GM18511 (cell line): ENCODE results near the gene KLF4.
A peak's percentile ranks its signal among the peaks of the same experiment; 100 is the strongest.
"Not testable (repeated sequence)": the region's sequence is repeated elsewhere in the genome, so short reads cannot be mapped to it uniquely, and the experiment has no call there.

Experiments
- ATAC-seq: cut with Tn5 transposase; IDR thresholded peaks from one replicate; pipeline ENCODE4 v1.9.1; 2021; ENCODE audit warnings: mild to moderate bottlenecking, moderate library complexity; ENCODE audit not compliant: unreplicated experiment

The KLF4 gene

GRCh38 chr9:107489687-107490605 is at the start of gene KLF4:
Gene KLF4 (minus strand): TSS chr9:107489769. CDS start chr9:107489172, 597 bp downstream.
- ATAC-seq = peak; percentile 67

GRCh38 chr9:107536462-107536861 is 46.9 kb upstream of the KLF4 start:
- no peak for ATAC-seq

GRCh38 chr9:107534510-107535078 is 45.0 kb upstream of the KLF4 start:
- ATAC-seq = no peak

GRCh38 chr9:107530679-107531078 is 41.1 kb upstream of the KLF4 start:
- ATAC-seq = no peak

- ATAC-seq = no peak
Observed at GRCh38 chr9:107528686-107529085, 39.1 kb upstream of the KLF4 start.

- ATAC-seq = no peak
Observed at GRCh38 chr9:107523539-107523938, 34.0 kb upstream of the KLF4 start.

GRCh38 chr9:107520186-107520585 is 30.6 kb upstream of the KLF4 start:
- no peak for ATAC-seq

GRCh38 chr9:107518037-107518807 is 28.7 kb upstream of the KLF4 start:
- ATAC-seq = no peak

- ATAC-seq = no peak
Observed at GRCh38 chr9:107513464-107514100, 24.0 kb upstream of the KLF4 start.

- no peak for ATAC-seq
Observed at GRCh38 chr9:107504585-107505455, 15.3 kb upstream of the KLF4 start.

GRCh38 chr9:107502464-107502863 is 12.9 kb upstream of the KLF4 start:
- ATAC-seq = no peak

GRCh38 chr9:107500421-107501200 is 11.0 kb upstream of the KLF4 start:
- not testable (repeated sequence) for ATAC-seq

GRCh38 chr9:107496976-107497375 is 7.4 kb upstream of the KLF4 start:
- ATAC-seq = no peak

- ATAC-seq = no peak
Observed at GRCh38 chr9:107492381-107492970, 2.9 kb upstream of the KLF4 start.

GRCh38 chr9:107491081-107492053 is 1.8 kb upstream of the KLF4 start:
- ATAC-seq = no peak

GRCh38 chr9:107490606-107490970 is 1.0 kb upstream of the KLF4 start:
- not testable (repeated sequence) for ATAC-seq

- ATAC-seq = peak; percentile 30
Observed at GRCh38 chr9:107489144-107489673, 360 bp downstream of the KLF4 start.
